HuH-7 (cell line): ENCODE results near the gene KCTD13.
"Not testable (repeated sequence)": the region's sequence is repeated elsewhere in the genome, so short reads cannot be mapped to it uniquely, and the experiment has no call there.

Source experiments
- DNase-seq: peaks from one replicate; pipeline ENCODE4 v3.0.0; 2011; ENCODE audit warnings: low spot score

Gene KCTD13

GRCh38 chr16:29906520-29907244, 19.3 kb downstream of the KCTD13 start:
- no peak for DNase-seq

- no peak for DNase-seq
These were observed 20.4 kb downstream of the KCTD13 start for GRCh38 chr16:29905668-29906067.

- DNase-seq, result no peak
These were observed 21.1 kb downstream of the KCTD13 start for GRCh38 chr16:29904947-29905346.

- DNase-seq, result no peak
These were observed 22.4 kb downstream of the KCTD13 start for GRCh38 chr16:29903590-29903989.

- no peak for DNase-seq
These were observed 24.4 kb downstream of the KCTD13 start for GRCh38 chr16:29901607-29901945.

GRCh38 chr16:29900888-29901606, 25.0 kb downstream of the KCTD13 start:
- no peak for DNase-seq

- DNase-seq, result peak; percentile 92
These were observed 25.7 kb downstream of the KCTD13 start, which contains the start of gene ASPHD1 for GRCh38 chr16:29900102-29900887. Gene ASPHD1 (plus strand): TSS chr16:29900488. CDS start chr16:29900972, 484 bp downstream.

GRCh38 chr16:29899516-29900101, 26.4 kb downstream of the KCTD13 start, which contains the start of gene SEZ6L2:
Gene SEZ6L2 (minus strand): TSS chr16:29899550. CDS start chr16:29899019, 531 bp downstream.
- peak; percentile 97 for DNase-seq

- peak; percentile 88 for DNase-seq
These were observed 27.1 kb downstream of the KCTD13 start for GRCh38 chr16:29898804-29899515.

GRCh38 chr16:29898135-29898803, 27.8 kb downstream of the KCTD13 start:
- DNase-seq, result no peak

GRCh38 chr16:29897333-29897732, 28.7 kb downstream of the KCTD13 start:
- no peak for DNase-seq

GRCh38 chr16:29896841-29897240, 29.2 kb downstream of the KCTD13 start:
- no peak for DNase-seq

- no peak for DNase-seq
These were observed 31.7 kb downstream of the KCTD13 start for GRCh38 chr16:29894352-29894751.

GRCh38 chr16:29893553-29893952, 32.5 kb downstream of the KCTD13 start:
- no peak for DNase-seq

GRCh38 chr16:29892458-29892813, 33.6 kb downstream of the KCTD13 start:
- DNase-seq, result no peak

GRCh38 chr16:29891525-29892457, 34.2 kb downstream of the KCTD13 start:
- DNase-seq, result peak; percentile 89

GRCh38 chr16:29889372-29889771, 36.7 kb downstream of the KCTD13 start:
- not testable (repeated sequence) for DNase-seq

- no peak for DNase-seq
These were observed 42.0 kb downstream of the KCTD13 start for GRCh38 chr16:29883987-29884386.

GRCh38 chr16:29881050-29881449, 45.0 kb downstream of the KCTD13 start:
- no peak for DNase-seq

- no peak for DNase-seq
These were observed 47.9 kb downstream of the KCTD13 start for GRCh38 chr16:29878172-29878571.
